GM23248 (cell line): ENCODE measurements around the gene SLC2A5. TPM values are rescaled to one million over a fixed set of nuclear protein-coding genes. Genes with fewer than 3 reads are reported as not detected.

ENCODE experiments used
- DNase-seq: peaks from one replicate; pipeline ENCODE4 v3.0.0-alpha.2; 2015
- H2AFZ ChIP-seq: fragments of 200-600 bp; sonication (generic); 2 replicates; pipeline ENCODE4 v1.6.1; 2016; ENCODE audit warnings: antibody characterized with exemption
- H3F3A ChIP-seq: fragments of 200-600 bp; sonication (generic); 2 replicates; pipeline ENCODE4 v1.6.1; 2016; ENCODE audit warnings: mild to moderate bottlenecking, antibody characterized with exemption, mixed run types; ENCODE audit not compliant: insufficient read depth
- H3K27ac ChIP-seq: fragments of 200-600 bp; sonication (generic); 2 replicates; pipeline ENCODE4 v1.5.1; 2016; ENCODE audit warnings: mild to moderate bottlenecking
- H3K27me3 ChIP-seq: fragments of 200-600 bp; sonication (generic); replicated peaks from 2 replicates; pipeline ENCODE4 v1.6.1; 2016; ENCODE audit warnings: mild to moderate bottlenecking; ENCODE audit not compliant: insufficient read depth
- H3K36me3 ChIP-seq: fragments of 200-600 bp; sonication (generic); 2 replicates; pipeline ENCODE4 v1.6.1; 2016; ENCODE audit warnings: low read depth, mild to moderate bottlenecking
- H3K4me1 ChIP-seq: fragments of 200-600 bp; sonication (generic); 2 replicates; pipeline ENCODE4 v1.6.1; 2016; ENCODE audit warnings: mild to moderate bottlenecking; ENCODE audit not compliant: insufficient read depth
- H3K4me2 ChIP-seq: fragments of 200-600 bp; sonication (generic); one replicate; pipeline ENCODE4 v1.6.1; 2016; ENCODE audit warnings: mild to moderate bottlenecking; ENCODE audit not compliant: unreplicated experiment
- H3K4me3 ChIP-seq: fragments of 200-600 bp; sonication (generic); 2 replicates; pipeline ENCODE4 v1.5.1; 2016; ENCODE audit warnings: mild to moderate bottlenecking
- H3K79me2 ChIP-seq: fragments of 200-600 bp; sonication (generic); 2 replicates; pipeline ENCODE4 v1.6.1; 2016; ENCODE audit warnings: mild to moderate bottlenecking; ENCODE audit not compliant: insufficient read depth
- H3K9ac ChIP-seq: fragments of 200-600 bp; sonication (generic); 2 replicates; pipeline ENCODE4 v1.6.1; 2016; ENCODE audit warnings: mild to moderate bottlenecking
- H3K9me2 ChIP-seq: fragments of 200-600 bp; sonication (generic); 2 replicates; pipeline ENCODE4 v1.6.1; 2016; ENCODE audit warnings: mixed run types, mild to moderate bottlenecking, moderate library complexity; ENCODE audit not compliant: insufficient read depth
- H3K9me3 ChIP-seq: fragments of 200-600 bp; sonication (generic); one replicate; pipeline ENCODE4 v1.6.1; 2017; ENCODE audit warnings: low read depth
- H4K20me1 ChIP-seq: fragments of 200-600 bp; sonication (generic); 2 replicates; pipeline ENCODE4 v1.6.0; 2016; ENCODE audit not compliant: insufficient read depth
- EZH2 ChIP-seq: fragments of 200-600 bp; sonication (generic); IDR thresholded peaks from 2 replicates; pipeline ENCODE4 v1.6.1; 2018; ENCODE audit warnings: antibody characterized with exemption, mild to moderate bottlenecking; ENCODE audit not compliant: insufficient read depth, poor library complexity, severe bottlenecking
- EZH2phosphoT487 ChIP-seq: fragments of 200-600 bp; sonication (generic); IDR thresholded peaks from 2 replicates; pipeline ENCODE4 v1.6.1; 2018; ENCODE audit warnings: antibody characterized with exemption, moderate library complexity, mild to moderate bottlenecking, low read depth; ENCODE audit not compliant: insufficient read depth
- WGBS, 2 experiments: methylation state at CpG; one replicate each; pipeline ENCODE4 v1.1.6; 2015 to 2017; ENCODE audit warnings: low lambda C conversion rate in 2 of 2, low coverage in 1 of 2; ENCODE audit errors: missing lambda C conversion rate in 2 of 2; 5-methylcytosine and 5-hydroxymethylcytosine counted together
- in situ Hi-C: fragments of 300-500 bp; cut with MboI; formaldehyde crosslinking; loops from 2 replicates; pipeline ENCODE4 v1.15.0; 2020
- polyA plus RNA-seq: library from polyadenylated mRNA; unstranded; fragments of >200 nt; fragmentation: Nextera tagmentation; extraction: Ambion mirVana; gene quantifications from 2 replicates; pipeline ENCODE4 v1.2.1, GENCODE V29; 2016
- total RNA-seq: library from RNA; depleted of rRNA; stranded (reverse); fragments of >200 nt; shearing (Covaris generic); gene quantifications from 2 replicates; pipeline ENCODE4 v1.2.3, GENCODE V29; 2014

The SLC2A5 gene
- total and polyA plus RNA-seq, 2 experiments from 2014 or later = 0.29 to 0.54 TPM

DNA sequence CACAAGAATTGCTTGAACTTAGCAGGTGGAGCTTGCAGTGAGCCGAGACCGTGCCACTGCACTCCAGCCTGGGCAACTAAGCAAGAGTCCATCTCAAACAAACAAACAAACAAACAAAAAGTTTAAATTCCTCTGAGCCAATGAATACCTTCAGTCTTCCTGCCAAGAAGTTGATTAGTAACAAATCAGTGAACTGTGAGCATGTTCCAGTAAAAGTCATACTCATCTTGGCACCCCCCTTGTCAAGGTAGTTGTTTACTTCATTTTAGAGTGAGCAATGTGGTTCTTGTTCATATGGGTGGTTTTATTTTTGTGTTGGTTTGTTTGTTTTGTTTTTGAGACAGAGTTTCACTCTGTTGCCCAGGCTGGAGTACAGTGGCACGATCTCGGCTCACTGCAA lies 25.2 kb downstream of the SLC2A5 start:
- Histone ChIP-seq H3K27ac (no peak overlapping the region), H3K79me2 (no peaks in the 10 kb centered on the region), H3K36me3 (no peaks in the 10 kb centered on the region), H4K20me1 (no peaks in the 10 kb centered on the region), H2AFZ (no peak overlapping the region), H3K9me2 (no peaks in the 10 kb centered on the region), H3K4me2 (no peak overlapping the region), H3K4me3 (no peak overlapping the region), H3K9ac (no peak overlapping the region), H3K4me1 (no peaks in the 10 kb centered on the region), H3F3A (no peaks in the 10 kb centered on the region), H3K27me3 (peaks cover 10% of the 10 kb centered on the region), H3K9me3 (no peaks in the 10 kb centered on the region)
- DNase-seq = no peak
- in situ Hi-C loops = no loop called here
- WGBS, 2 experiments = 94 to 97% methylated on average over 4 of the region's 4 CpGs
- no peak for TF ChIP-seq EZH2phosphoT487
- TF ChIP-seq EZH2 = no peak

- TF ChIP-seq EZH2phosphoT487 (no peak), EZH2 (no peak)
- no peaks in the 10 kb centered on the region for H3K4me1 ChIP-seq
- in situ Hi-C loops = no loop called here
- no peaks in the 10 kb centered on the region for H3K36me3 ChIP-seq
- H3K9me2 ChIP-seq = no peaks in the 10 kb centered on the region
- no peaks in the 10 kb centered on the region for H4K20me1 ChIP-seq
- H3K79me2 ChIP-seq = no peaks in the 10 kb centered on the region
- no peaks in the 10 kb centered on the region for H3F3A ChIP-seq
- H3K4me3 ChIP-seq = no peak overlapping the region
- DNase-seq = no peak
- 83 to 86% methylated on average over 5 of the region's 5 CpGs for WGBS, 2 experiments
- peaks cover 19% of the 10 kb centered on the region for H3K27me3 ChIP-seq
- H3K4me2 ChIP-seq = no peak overlapping the region
- no peaks in the 10 kb centered on the region for H3K9me3 ChIP-seq
- H3K9ac ChIP-seq = no peak overlapping the region
- H3K27ac ChIP-seq = no peak overlapping the region
- H2AFZ ChIP-seq = no peak overlapping the region
These were observed 27.2 kb downstream of the SLC2A5 start for GRCh38 chr1:9042272-9042671.

DNA sequence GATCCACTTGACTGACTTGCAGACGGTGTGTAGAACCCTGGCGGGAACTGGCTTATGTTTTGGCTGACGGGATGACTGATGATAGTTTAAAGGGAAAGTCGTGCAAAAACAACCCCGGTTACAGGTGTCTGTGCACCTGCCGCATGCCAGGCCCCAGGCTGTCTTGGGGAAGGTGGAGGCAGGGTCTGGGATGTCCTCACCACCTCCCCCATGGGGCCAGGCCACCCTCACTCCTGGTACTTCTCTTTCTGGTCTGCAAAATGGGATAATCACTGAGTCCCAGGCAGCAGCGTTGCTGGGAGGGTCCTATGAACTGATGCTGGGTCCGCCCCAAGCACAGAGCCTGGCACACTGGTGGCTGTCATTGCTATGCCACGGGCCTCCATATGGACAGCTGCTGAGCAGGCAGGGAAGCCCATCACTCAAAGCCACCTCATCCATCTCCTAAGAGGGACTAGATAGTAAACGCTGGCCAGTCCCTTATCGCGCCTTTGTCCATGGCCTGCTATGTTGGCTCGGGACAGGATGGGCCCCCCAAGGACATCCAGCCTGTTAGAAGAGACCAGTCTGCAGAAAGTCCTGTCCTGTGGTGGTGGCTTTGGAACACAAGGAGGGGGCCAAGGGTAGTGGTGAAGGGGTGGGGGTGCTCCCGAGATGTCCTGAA lies 28.2 kb downstream of the SLC2A5 start:
- Histone ChIP-seq H3F3A (no peaks in the 10 kb centered on the region), H2AFZ (no peak overlapping the region), H3K36me3 (no peaks in the 10 kb centered on the region), H3K9me2 (no peaks in the 10 kb centered on the region), H3K27me3 (peaks cover 19% of the 10 kb centered on the region), H3K9ac (no peak overlapping the region), H3K27ac (no peak overlapping the region), H3K4me3 (no peak overlapping the region), H3K4me1 (no peaks in the 10 kb centered on the region), H4K20me1 (no peaks in the 10 kb centered on the region), H3K79me2 (no peaks in the 10 kb centered on the region), H3K9me3 (no peaks in the 10 kb centered on the region), H3K4me2 (no peak overlapping the region)
- in situ Hi-C loops = no loop called here
- TF ChIP-seq EZH2 (no peak), EZH2phosphoT487 (no peak)
- DNase-seq = no peak
- WGBS, 2 experiments = 86 to 87% methylated on average over 13 to 14 of the region's 14 CpGs

GRCh38 chr1:9040659-9041030 lies 28.8 kb downstream of the SLC2A5 start:
- TF ChIP-seq EZH2phosphoT487 = no peak
- TF ChIP-seq EZH2 = no peak
- Histone ChIP-seq H2AFZ (no peak overlapping the region), H3K79me2 (no peaks in the 10 kb centered on the region), H3K36me3 (no peaks in the 10 kb centered on the region), H3F3A (no peaks in the 10 kb centered on the region), H3K4me3 (no peak overlapping the region), H3K27me3 (peaks cover 19% of the 10 kb centered on the region), H3K27ac (no peak overlapping the region), H3K9me2 (no peaks in the 10 kb centered on the region), H3K4me2 (no peak overlapping the region), H3K9ac (no peak overlapping the region), H4K20me1 (no peaks in the 10 kb centered on the region), H3K4me1 (no peaks in the 10 kb centered on the region), H3K9me3 (no peaks in the 10 kb centered on the region)
- in situ Hi-C loops = no loop called here
- no peak for DNase-seq
- 93 to 95% methylated on average over 6 of the region's 6 CpGs for WGBS, 2 experiments
